Neural progenitor cell (in vitro differentiated cells): ENCODE results near the gene EEF1G. TPM values are rescaled to one million over a fixed set of nuclear protein-coding genes. Genes with fewer than 3 reads are reported as not detected.

Source experiments
- DNase-seq: peaks from one replicate; pipeline ENCODE4 v3.0.0-alpha.2; 2016; ENCODE audit warnings: low spot score
- H2AFZ ChIP-seq: fragments of 200-600 bp; sonication (generic); replicated peaks from 2 replicates; pipeline ENCODE4 v1.6.1; 2016; ENCODE audit warnings: antibody characterized with exemption
- H3F3A ChIP-seq: fragments of 200-600 bp; sonication (generic); 2 replicates; pipeline ENCODE4 v1.6.1; 2016; ENCODE audit warnings: antibody characterized with exemption, low read depth
- H3K27ac ChIP-seq: fragments of 200-600 bp; sonication (generic); 2 replicates; pipeline ENCODE4 v1.5.1; 2016; ENCODE audit warnings: mild to moderate bottlenecking
- H3K27me3 ChIP-seq: fragments of 200-600 bp; sonication (generic); 2 replicates; pipeline ENCODE4 v1.6.1; 2016; ENCODE audit warnings: mild to moderate bottlenecking, moderate library complexity
- H3K36me3 ChIP-seq: fragments of 200-600 bp; sonication (generic); 2 replicates; pipeline ENCODE4 v1.5.1; 2016
- H3K4me1 ChIP-seq: fragments of 200-600 bp; sonication (generic); 2 replicates; pipeline ENCODE4 v1.6.1; 2016; ENCODE audit warnings: mixed run types
- H3K4me2 ChIP-seq: fragments of 200-600 bp; sonication (generic); 2 replicates; pipeline ENCODE4 v1.6.1; 2016
- H3K4me3 ChIP-seq: fragments of 200-600 bp; sonication (generic); 2 replicates; pipeline ENCODE4 v1.5.1; 2016
- H3K79me2 ChIP-seq: fragments of 200-600 bp; sonication (generic); 2 replicates; pipeline ENCODE4 v1.6.1; 2016; ENCODE audit warnings: low read depth
- H3K9ac ChIP-seq: fragments of 200-600 bp; sonication (generic); 2 replicates; pipeline ENCODE4 v1.6.1; 2016
- H3K9me3 ChIP-seq: fragments of 200-600 bp; sonication (generic); 2 replicates; pipeline ENCODE4 v1.5.1; 2016; ENCODE audit warnings: low read depth
- H4K20me1 ChIP-seq: fragments of 200-600 bp; sonication (generic); 2 replicates; pipeline ENCODE4 v1.6.1; 2016; ENCODE audit warnings: low read depth
- H3K27ac Mint-ChIP-seq: 3 replicates; pipeline ENCODE4 v1.8.0; 2021; ENCODE audit warnings: mixed read lengths
- H3K27me3 Mint-ChIP-seq: 2 replicates; pipeline ENCODE4 v1.8.0; 2022; ENCODE audit warnings: low read depth, mild to moderate bottlenecking, inconsistent platforms, moderate library complexity, mixed read lengths; ENCODE audit not compliant: insufficient read depth
- H3K36me3 Mint-ChIP-seq: 3 replicates; pipeline ENCODE4 v1.8.0; 2021; ENCODE audit warnings: mixed read lengths
- H3K4me1 Mint-ChIP-seq: 3 replicates; pipeline ENCODE4 v1.8.0; 2021; ENCODE audit warnings: mixed read lengths
- H3K4me3 Mint-ChIP-seq: 3 replicates; pipeline ENCODE4 v1.8.0; 2021; ENCODE audit warnings: mild to moderate bottlenecking, moderate library complexity, mixed read lengths
- H3K9me3 Mint-ChIP-seq: 3 replicates; pipeline ENCODE4 v1.8.0; 2020; ENCODE audit warnings: mixed read lengths
- CTCF ChIP-seq: fragments of 200-600 bp; sonication (generic); IDR thresholded peaks from 2 replicates; pipeline ENCODE4 v1.5.1; 2017; ENCODE audit warnings: antibody characterized with exemption, mild to moderate bottlenecking
- EZH2 ChIP-seq: fragments of 200-600 bp; sonication (generic); IDR thresholded peaks from 2 replicates; pipeline ENCODE4 v1.6.1; 2017; ENCODE audit warnings: antibody characterized with exemption, mild to moderate bottlenecking, moderate library complexity
- EZH2phosphoT487 ChIP-seq: fragments of 200-600 bp; sonication (generic); IDR thresholded peaks from 2 replicates; pipeline ENCODE4 v1.6.1; 2017; ENCODE audit warnings: antibody characterized with exemption
- total RNA-seq: library from RNA; depleted of rRNA; stranded (reverse); fragments of >200 nt; gene quantifications from 2 replicates; pipeline ENCODE4 v1.2.3, GENCODE V29; 2015; ENCODE audit warnings: low replicate concordance

EEF1G gene
- total RNA-seq, 1 donor from 2014 or later: 2,358 TPM

- Histone ChIP-seq H3K36me3 (peaks cover 10% of the 10 kb centered on the region), H3K9ac (no peak overlapping the region)
- H3K36me3 Mint-ChIP-seq: peaks cover 32% of the 10 kb centered on the region
Observed at GRCh38 chr11:62559204-62559603, 14.5 kb downstream of the EEF1G start.

GRCh38 chr11:62558669-62559068 lies 15.0 kb downstream of the EEF1G start:
- peaks cover 54% of the 10 kb centered on the region for H4K20me1 ChIP-seq
- Mint-ChIP-seq H3K27me3 (peaks cover 4% of the 10 kb centered on the region), H3K9me3 (no peaks in the 10 kb centered on the region), H3K4me3 (no peak overlapping the region), H3K36me3 (peaks cover 29% of the 10 kb centered on the region), H3K27ac (no peak overlapping the region), H3K4me1 (peaks cover 47% of the 10 kb centered on the region)
- no peak overlapping the region for H3K4me3 ChIP-seq
- no peak for TF ChIP-seq EZH2phosphoT487
- TF ChIP-seq CTCF: no peak
- no peak for TF ChIP-seq EZH2
- DNase-seq: no peak
- peak overlapping the region; percentile 70 for H3K27ac ChIP-seq
- no peaks in the 10 kb centered on the region for H3K9me3 ChIP-seq
- peaks cover 10% of the 10 kb centered on the region for H3K36me3 ChIP-seq
- no peaks in the 10 kb centered on the region for H3K27me3 ChIP-seq
- H3K4me2 ChIP-seq: no peak overlapping the region
- peaks cover 36% of the 10 kb centered on the region for H3K79me2 ChIP-seq
- peaks cover 56% of the 10 kb centered on the region for H3K4me1 ChIP-seq
- no peak overlapping the region for H3K9ac ChIP-seq
- H3F3A ChIP-seq: peaks cover 92% of the 10 kb centered on the region
- no peak overlapping the region for H2AFZ ChIP-seq

More at GRCh38 chr11:62559204-62559603, 14.5 kb downstream of the EEF1G start:
- Mint-ChIP-seq H3K27ac (no peak overlapping the region), H3K4me3 (no peak overlapping the region), H3K9me3 (no peaks in the 10 kb centered on the region), H3K27me3 (peaks cover 4% of the 10 kb centered on the region), H3K4me1 (peaks cover 41% of the 10 kb centered on the region)
- no peaks in the 10 kb centered on the region for H3K27me3 ChIP-seq
- no peak overlapping the region for H3K4me2 ChIP-seq
- peak; percentile 18 for DNase-seq
- TF ChIP-seq EZH2: no peak
- TF ChIP-seq EZH2phosphoT487: no peak
- no peak for TF ChIP-seq CTCF
- H3K4me3 ChIP-seq: no peak overlapping the region
- peak overlapping the region; percentile 70 for H3K27ac ChIP-seq
- peaks cover 50% of the 10 kb centered on the region for H3K4me1 ChIP-seq
- no peak overlapping the region for H2AFZ ChIP-seq
- H3K79me2 ChIP-seq: peaks cover 40% of the 10 kb centered on the region
- peaks cover 90% of the 10 kb centered on the region for H3F3A ChIP-seq
- H4K20me1 ChIP-seq: peaks cover 58% of the 10 kb centered on the region
- no peaks in the 10 kb centered on the region for H3K9me3 ChIP-seq

GRCh38 chr11:62556875-62557631 lies 16.6 kb downstream of the EEF1G start:
- no peak overlapping the region for H3K9ac ChIP-seq
- Mint-ChIP-seq H3K4me1 (peaks cover 61% of the 10 kb centered on the region), H3K27me3 (peaks cover 3% of the 10 kb centered on the region), H3K27ac (peak overlapping the region; percentile 96), H3K36me3 (peaks cover 25% of the 10 kb centered on the region), H3K4me3 (peak overlapping the region; percentile 12), H3K9me3 (no peaks in the 10 kb centered on the region)
- no peaks in the 10 kb centered on the region for H3K27me3 ChIP-seq
- TF ChIP-seq EZH2phosphoT487: no peak
- TF ChIP-seq EZH2: no peak
- TF ChIP-seq CTCF: no peak
- no peaks in the 10 kb centered on the region for H3K9me3 ChIP-seq
- H3K4me2 ChIP-seq: no peak overlapping the region
- peaks cover 20% of the 10 kb centered on the region for H3K79me2 ChIP-seq
- H3K4me3 ChIP-seq: no peak overlapping the region
- H3F3A ChIP-seq: peaks cover 92% of the 10 kb centered on the region
- no peak for DNase-seq
- H3K36me3 ChIP-seq: peaks cover 10% of the 10 kb centered on the region
- H2AFZ ChIP-seq: no peak overlapping the region
- H4K20me1 ChIP-seq: peaks cover 38% of the 10 kb centered on the region
- peaks cover 62% of the 10 kb centered on the region for H3K4me1 ChIP-seq
- peak overlapping the region; percentile 71 for H3K27ac ChIP-seq
